ENCODE measurements around the gene EHD4.

DNA sequence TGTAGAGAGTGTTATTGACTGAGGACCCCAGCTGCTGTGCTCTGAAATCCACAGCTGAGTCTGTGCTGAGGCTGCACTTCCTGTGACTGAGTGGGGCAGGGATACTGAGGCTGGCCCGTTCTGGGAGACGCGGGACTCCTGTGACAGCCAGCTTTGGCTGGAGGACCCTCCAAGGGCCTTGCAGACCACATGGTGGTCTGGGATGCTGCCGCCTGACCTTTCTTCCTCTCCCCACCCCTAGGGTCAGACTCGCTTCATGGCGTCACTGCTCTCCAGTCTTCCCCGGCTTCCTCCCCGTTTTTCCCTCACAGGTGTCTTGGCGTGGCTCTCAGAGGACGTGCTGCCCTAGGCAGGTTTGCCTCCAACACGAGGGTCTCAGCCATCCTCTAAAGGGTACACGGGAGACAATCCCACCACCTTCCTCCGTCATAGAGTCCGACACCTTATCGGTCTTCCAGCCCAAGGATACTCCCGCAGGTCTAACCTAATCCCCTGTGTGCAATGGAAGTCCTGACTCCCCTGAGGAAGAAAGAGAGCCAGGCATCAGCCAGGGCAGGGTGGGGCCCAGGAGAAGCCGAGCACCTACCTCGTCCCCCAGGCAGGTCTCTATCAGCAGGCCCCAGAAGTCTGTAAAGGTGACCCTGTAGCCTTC, 19.9 kb upstream of the EHD4 start:
- TF ChIP-seq, protein P1, sequence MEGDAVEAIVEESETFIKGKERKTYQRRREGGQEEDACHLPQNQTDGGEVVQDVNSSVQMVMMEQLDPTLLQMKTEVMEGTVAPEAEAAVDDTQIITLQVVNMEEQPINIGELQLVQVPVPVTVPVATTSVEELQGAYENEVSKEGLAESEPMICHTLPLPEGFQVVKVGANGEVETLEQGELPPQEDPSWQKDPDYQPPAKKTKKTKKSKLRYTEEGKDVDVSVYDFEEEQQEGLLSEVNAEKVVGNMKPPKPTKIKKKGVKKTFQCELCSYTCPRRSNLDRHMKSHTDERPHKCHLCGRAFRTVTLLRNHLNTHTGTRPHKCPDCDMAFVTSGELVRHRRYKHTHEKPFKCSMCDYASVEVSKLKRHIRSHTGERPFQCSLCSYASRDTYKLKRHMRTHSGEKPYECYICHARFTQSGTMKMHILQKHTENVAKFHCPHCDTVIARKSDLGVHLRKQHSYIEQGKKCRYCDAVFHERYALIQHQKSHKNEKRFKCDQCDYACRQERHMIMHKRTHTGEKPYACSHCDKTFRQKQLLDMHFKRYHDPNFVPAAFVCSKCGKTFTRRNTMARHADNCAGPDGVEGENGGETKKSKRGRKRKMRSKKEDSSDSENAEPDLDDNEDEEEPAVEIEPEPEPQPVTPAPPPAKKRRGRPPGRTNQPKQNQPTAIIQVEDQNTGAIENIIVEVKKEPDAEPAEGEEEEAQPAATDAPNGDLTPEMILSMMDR (IDR thresholded peaks at IDR 0.05): no peak
- TF ChIP-seq POLR2AphosphoS5 (IDR thresholded peaks at IDR 0.05; ENCODE audit: insufficient read depth in 1 of 2, low read depth in 1 of 2): no peak
- TF ChIP-seq POLR2A (IDR thresholded peaks at IDR 0.05): no peak

Data from vagina (tissue), 2 donors.